ENCODE results near the gene PTGES2. TPM values are rescaled to one million over a fixed set of nuclear protein-coding genes. Genes with fewer than 3 reads are reported as not detected.

Gene PTGES2
- total RNA-seq, 1 donor from 2014 or later, result 58.5 TPM

GRCh38 chr9:128153060-128153946 is 25.8 kb upstream of the PTGES2 start:
- TF ChIP-seq CTCF (conservative IDR thresholded peaks at IDR 0.05; ENCODE audit: low read depth, low read length), result no peak
- no peak for DNase-seq (ENCODE audit: low read depth)
- H3K4me3 ChIP-seq (ENCODE audit: low read depth, low read length), result no peak overlapping the region

- no peak for TF ChIP-seq CTCF (conservative IDR thresholded peaks at IDR 0.05; ENCODE audit: low read depth, low read length)
- no peak overlapping the region for H3K4me3 ChIP-seq (ENCODE audit: low read depth, low read length)
- no peak for DNase-seq (ENCODE audit: low read depth)
Observed at GRCh38 chr9:128152133-128153059, 24.9 kb upstream of the PTGES2 start.

GRCh38 chr9:128151309-128152132 is 24.0 kb upstream of the PTGES2 start:
- no peak overlapping the region for H3K4me3 ChIP-seq (ENCODE audit: low read depth, low read length)
- no peak for DNase-seq (ENCODE audit: low read depth)
- no peak for TF ChIP-seq CTCF (conservative IDR thresholded peaks at IDR 0.05; ENCODE audit: low read depth, low read length)

GRCh38 chr9:128150594-128151308 is 23.2 kb upstream of the PTGES2 start:
- DNase-seq (ENCODE audit: low read depth), result no peak
- H3K4me3 ChIP-seq (ENCODE audit: low read depth, low read length), result no peak overlapping the region
- peak; percentile 30 for TF ChIP-seq CTCF (conservative IDR thresholded peaks at IDR 0.05; ENCODE audit: low read depth, low read length)

- TF ChIP-seq CTCF (conservative IDR thresholded peaks at IDR 0.05; ENCODE audit: low read depth, low read length), result no peak
- no peak for DNase-seq (ENCODE audit: low read depth)
- no peak overlapping the region for H3K4me3 ChIP-seq (ENCODE audit: low read depth, low read length)
Observed at GRCh38 chr9:128149951-128150593, 22.5 kb upstream of the PTGES2 start.

All from epithelial cell of proximal tubule (primary cell).